ENCODE data around the gene CTNNBL1. TPM values are rescaled to one million over a fixed set of nuclear protein-coding genes. Genes with fewer than 3 reads are reported as not detected.

CTNNBL1 gene
- total RNA-seq, 1 experiment from 2014 or later, result 55.4 TPM

DNA sequence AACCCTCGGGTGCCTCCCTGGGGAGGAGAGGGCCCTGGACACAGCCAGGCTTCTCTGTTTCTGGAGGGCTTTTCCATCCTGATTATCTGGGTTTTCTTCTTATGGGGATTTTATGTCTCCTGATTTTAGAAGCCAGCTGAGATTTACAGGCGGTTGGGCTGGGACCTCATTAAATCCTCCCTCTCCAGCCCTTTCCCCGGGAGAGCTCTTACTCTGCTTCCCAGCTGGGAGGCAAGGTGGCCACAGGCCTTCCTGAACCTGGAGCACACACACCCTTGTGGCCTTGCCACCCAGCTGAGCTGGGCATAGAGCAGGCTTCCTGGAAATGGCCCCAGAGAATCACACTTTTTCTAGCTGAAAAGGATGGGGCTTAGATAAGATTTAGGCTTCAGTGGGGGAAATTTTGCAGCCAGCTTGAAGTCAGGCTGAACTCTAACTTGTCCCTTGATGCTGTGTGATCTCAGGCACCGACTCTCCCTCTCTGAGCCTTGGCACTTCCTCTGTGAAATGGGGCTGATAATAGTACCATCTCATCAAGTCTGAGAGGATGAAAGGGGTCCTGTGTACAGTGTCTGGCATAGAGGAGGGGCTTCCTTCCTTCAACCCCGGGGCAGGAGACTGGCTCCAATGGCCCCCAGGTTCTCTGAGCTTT lies 225.7 kb downstream of the CTNNBL1 start:
- TF ChIP-seq ZNF274 (IDR thresholded peaks at IDR 0.05; ENCODE audit: low read depth, low read length) (no peak), SIN3A (IDR thresholded peaks at IDR 0.05; ENCODE audit: low read depth) (no peak), RAD21 (IDR thresholded peaks at IDR 0.05; ENCODE audit: low read depth) (no peak), POLR2A (IDR thresholded peaks at IDR 0.05; ENCODE audit: borderline replicate concordance, extremely low read depth, insufficient read depth, insufficient read length) (no peak), ELF1 (IDR thresholded peaks at IDR 0.05; ENCODE audit: borderline replicate concordance, low read depth) (no peak), CEBPB (IDR thresholded peaks at IDR 0.05; ENCODE audit: low read depth) (no peak), EZH2 (IDR thresholded peaks at IDR 0.05) (no peak), EGR1 (IDR thresholded peaks at IDR 0.05; ENCODE audit: low read depth) (no peak), CBX3 (IDR thresholded peaks at IDR 0.05; ENCODE audit: low read depth) (no peak), JUND (IDR thresholded peaks at IDR 0.05) (no peak), YY1 (IDR thresholded peaks at IDR 0.05; ENCODE audit: extremely low read depth, insufficient replicate concordance, low read depth, low read length) (no peak), SRF (IDR thresholded peaks at IDR 0.05; ENCODE audit: low read depth) (no peak), EZH2phosphoT487 (IDR thresholded peaks at IDR 0.05; ENCODE audit: borderline replicate concordance) (no peak)
- TF ChIP-seq, protein P1, sequence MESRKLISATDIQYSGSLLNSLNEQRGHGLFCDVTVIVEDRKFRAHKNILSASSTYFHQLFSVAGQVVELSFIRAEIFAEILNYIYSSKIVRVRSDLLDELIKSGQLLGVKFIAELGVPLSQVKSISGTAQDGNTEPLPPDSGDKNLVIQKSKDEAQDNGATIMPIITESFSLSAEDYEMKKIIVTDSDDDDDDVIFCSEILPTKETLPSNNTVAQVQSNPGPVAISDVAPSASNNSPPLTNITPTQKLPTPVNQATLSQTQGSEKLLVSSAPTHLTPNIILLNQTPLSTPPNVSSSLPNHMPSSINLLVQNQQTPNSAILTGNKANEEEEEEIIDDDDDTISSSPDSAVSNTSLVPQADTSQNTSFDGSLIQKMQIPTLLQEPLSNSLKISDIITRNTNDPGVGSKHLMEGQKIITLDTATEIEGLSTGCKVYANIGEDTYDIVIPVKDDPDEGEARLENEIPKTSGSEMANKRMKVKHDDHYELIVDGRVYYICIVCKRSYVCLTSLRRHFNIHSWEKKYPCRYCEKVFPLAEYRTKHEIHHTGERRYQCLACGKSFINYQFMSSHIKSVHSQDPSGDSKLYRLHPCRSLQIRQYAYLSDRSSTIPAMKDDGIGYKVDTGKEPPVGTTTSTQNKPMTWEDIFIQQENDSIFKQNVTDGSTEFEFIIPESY (IDR thresholded peaks at IDR 0.05; ENCODE audit: extremely low read depth, insufficient replicate concordance, low read length), result no peak
- TF ChIP-seq, protein P2, sequence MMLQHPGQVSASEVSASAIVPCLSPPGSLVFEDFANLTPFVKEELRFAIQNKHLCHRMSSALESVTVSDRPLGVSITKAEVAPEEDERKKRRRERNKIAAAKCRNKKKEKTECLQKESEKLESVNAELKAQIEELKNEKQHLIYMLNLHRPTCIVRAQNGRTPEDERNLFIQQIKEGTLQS (IDR thresholded peaks at IDR 0.05), result no peak
- TF ChIP-seq, protein P3, sequence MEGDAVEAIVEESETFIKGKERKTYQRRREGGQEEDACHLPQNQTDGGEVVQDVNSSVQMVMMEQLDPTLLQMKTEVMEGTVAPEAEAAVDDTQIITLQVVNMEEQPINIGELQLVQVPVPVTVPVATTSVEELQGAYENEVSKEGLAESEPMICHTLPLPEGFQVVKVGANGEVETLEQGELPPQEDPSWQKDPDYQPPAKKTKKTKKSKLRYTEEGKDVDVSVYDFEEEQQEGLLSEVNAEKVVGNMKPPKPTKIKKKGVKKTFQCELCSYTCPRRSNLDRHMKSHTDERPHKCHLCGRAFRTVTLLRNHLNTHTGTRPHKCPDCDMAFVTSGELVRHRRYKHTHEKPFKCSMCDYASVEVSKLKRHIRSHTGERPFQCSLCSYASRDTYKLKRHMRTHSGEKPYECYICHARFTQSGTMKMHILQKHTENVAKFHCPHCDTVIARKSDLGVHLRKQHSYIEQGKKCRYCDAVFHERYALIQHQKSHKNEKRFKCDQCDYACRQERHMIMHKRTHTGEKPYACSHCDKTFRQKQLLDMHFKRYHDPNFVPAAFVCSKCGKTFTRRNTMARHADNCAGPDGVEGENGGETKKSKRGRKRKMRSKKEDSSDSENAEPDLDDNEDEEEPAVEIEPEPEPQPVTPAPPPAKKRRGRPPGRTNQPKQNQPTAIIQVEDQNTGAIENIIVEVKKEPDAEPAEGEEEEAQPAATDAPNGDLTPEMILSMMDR (IDR thresholded peaks at IDR 0.05 in 2 of 3, conservative IDR thresholded peaks at IDR 0.05 in 1 of 3; ENCODE audit: borderline replicate concordance in 1 of 3, insufficient read depth in 1 of 3, low read depth in 2 of 3, low read length in 2 of 3), result no peak
- no peak for DNase-seq (ENCODE audit: low read depth, low spot score)
- H3K36me3 ChIP-seq (ENCODE audit: control insufficient read depth in 1 of 2, insufficient read depth in 2 of 2, low read length in 2 of 2), result no peaks in the 10 kb centered on the region
- no peak for ATAC-seq
- no peak overlapping the region for H3K9ac ChIP-seq (ENCODE audit: low read length)
- H2AFZ ChIP-seq (ENCODE audit: low read depth, low read length, poor library complexity, severe bottlenecking), result no peak overlapping the region
- no peak overlapping the region for H3K27ac ChIP-seq (ENCODE audit: low read depth, low read length)
- no peaks in the 10 kb centered on the region for H3K79me2 ChIP-seq (ENCODE audit: insufficient read depth, low read length)
- ChIA-PET RAD21 (ENCODE audit: low non-redundant PET in 1 of 2, low total read pairs in 2 of 2, uncharacterized antibody in 2 of 2, unreplicated experiment in 2 of 2) (no interaction called here), CTCF (no interaction called here), POLR2A (no interaction called here)
- no peak overlapping the region for H3K4me2 ChIP-seq (ENCODE audit: low read length)
- no TSS peak for BruUV-seq (replicated peaks)
- intact Hi-C loops (cut with micrococcal nuclease), result no loop called here
- no peaks in the 10 kb centered on the region for H3K4me1 ChIP-seq (ENCODE audit: control insufficient read depth in 1 of 2, insufficient read depth in 2 of 2, low read length in 2 of 2)
- no peaks in the 10 kb centered on the region for H4K20me1 ChIP-seq (ENCODE audit: insufficient read depth)
- H3K4me3 ChIP-seq (replicated peaks in 1 of 2; ENCODE audit: low read depth in 1 of 2, low read length in 2 of 2), result no peak overlapping the region
- H3K27me3 ChIP-seq (ENCODE audit: insufficient read depth, low read length), result peaks cover 16% of the 10 kb centered on the region; the same call in 1 of the 2 replicates
- no peaks in the 10 kb centered on the region for H3K9me2 ChIP-seq (ENCODE audit: insufficient read depth)
- H3K9me3 ChIP-seq (ENCODE audit: control insufficient read depth in 1 of 2, insufficient read depth in 1 of 2, low read depth in 1 of 2, low read length in 2 of 2), result no peaks in the 10 kb centered on the region

Data from HCT116 (cell line).